OCI-LY3 (cell line): Measurements from ENCODE around the gene GIGYF1.

Experiments
- H2AFZ ChIP-seq: fragments of 200-600, 300-600 bp; shearing (Covaris generic); 2 replicates; pipeline ENCODE4 v1.6.0; 2014; ENCODE audit warnings: antibody characterized with exemption, low read depth, low read length
- H3K27ac ChIP-seq: fragments of 200-600, 300-600 bp; sonication (generic); 2 replicates; pipeline ENCODE4 v1.5.1; 2014; ENCODE audit warnings: mild to moderate bottlenecking, low read length, moderate library complexity, mixed read lengths
- H3K27me3 ChIP-seq: fragments of 200-600, 300-600 bp; sonication (generic); 2 replicates; pipeline ENCODE4 v1.6.1; 2014; ENCODE audit warnings: low read depth, low read length, mixed read lengths
- H3K36me3 ChIP-seq: fragments of 200-600, 300-600 bp; sonication (generic); replicated peaks from 2 replicates; pipeline ENCODE3; 2014; ENCODE audit warnings: low read depth, low read length, mixed read lengths
- H3K4me1 ChIP-seq: fragments of 300-600, 200-600 bp; sonication (generic); 2 replicates; pipeline ENCODE4 v1.6.1; 2014; ENCODE audit warnings: low read length, mixed read lengths
- H3K4me2 ChIP-seq: fragments of 200-600, 300-600 bp; sonication (generic); 2 replicates; pipeline ENCODE4 v1.6.1; 2014; ENCODE audit warnings: low read length, mixed read lengths
- H3K4me3 ChIP-seq: fragments of 300-600, 200-600 bp; sonication (generic); 2 replicates; pipeline ENCODE4 v1.5.1; 2014; ENCODE audit warnings: antibody characterized with exemption, mild to moderate bottlenecking, low read length, moderate library complexity
- H3K79me2 ChIP-seq: fragments of 300-600, 200-600 bp; shearing (Covaris generic); 2 replicates; pipeline ENCODE4 v1.6.1; 2014; ENCODE audit warnings: mild to moderate bottlenecking, low read length, mixed read lengths
- H3K9ac ChIP-seq: fragments of 300-600, 200-600 bp; shearing (Covaris generic); 2 replicates; pipeline ENCODE4 v1.6.0; 2014; ENCODE audit warnings: mild to moderate bottlenecking, low read length, moderate library complexity
- H3K9me3 ChIP-seq: fragments of 200-600, 300-600 bp; shearing (Covaris generic); 2 replicates; pipeline ENCODE4 v1.6.1; 2014; ENCODE audit warnings: low read length, mixed read lengths; ENCODE audit not compliant: insufficient read depth
- H4K20me1 ChIP-seq: fragments of 200-600, 300-600 bp; sonication (generic); 2 replicates; pipeline ENCODE4 v1.6.1; 2016; ENCODE audit warnings: low read length, mixed read lengths; ENCODE audit not compliant: insufficient read depth
- CTCF ChIP-seq: fragments of 200-600, 300-600 bp; sonication (generic); IDR thresholded peaks from 2 replicates; pipeline ENCODE4 v1.5.1; 2014; ENCODE audit warnings: antibody characterized with exemption, low read length, low read depth
- EZH2phosphoT487 ChIP-seq: fragments of 200-600 bp; shearing (Covaris generic); IDR thresholded peaks from 2 replicates; pipeline ENCODE4 v1.6.1; 2018; ENCODE audit warnings: antibody characterized with exemption, mixed run types, low read depth

The GIGYF1 gene

GRCh38 chr7:100691676-100692577 is 2.1 kb downstream of the GIGYF1 start:
- Histone ChIP-seq H3K9me3 (no peaks in the 10 kb centered on the region), H3K36me3 (peaks cover 17% of the 10 kb centered on the region), H4K20me1 (peaks cover 44% of the 10 kb centered on the region), H3K4me3 (peak overlapping the region; percentile 84), H3K79me2 (peaks cover 56% of the 10 kb centered on the region), H3K4me1 (peaks cover 34% of the 10 kb centered on the region), H3K27me3 (peaks cover 6% of the 10 kb centered on the region; the same call in 1 of the 2 replicates), H3K27ac (no peak overlapping the region), H3K9ac (no peak overlapping the region), H3K4me2 (peak overlapping the region; percentile 90), H2AFZ (no peak overlapping the region)
- TF ChIP-seq CTCF (peak; percentile 86), EZH2phosphoT487 (no peak)

DNA sequence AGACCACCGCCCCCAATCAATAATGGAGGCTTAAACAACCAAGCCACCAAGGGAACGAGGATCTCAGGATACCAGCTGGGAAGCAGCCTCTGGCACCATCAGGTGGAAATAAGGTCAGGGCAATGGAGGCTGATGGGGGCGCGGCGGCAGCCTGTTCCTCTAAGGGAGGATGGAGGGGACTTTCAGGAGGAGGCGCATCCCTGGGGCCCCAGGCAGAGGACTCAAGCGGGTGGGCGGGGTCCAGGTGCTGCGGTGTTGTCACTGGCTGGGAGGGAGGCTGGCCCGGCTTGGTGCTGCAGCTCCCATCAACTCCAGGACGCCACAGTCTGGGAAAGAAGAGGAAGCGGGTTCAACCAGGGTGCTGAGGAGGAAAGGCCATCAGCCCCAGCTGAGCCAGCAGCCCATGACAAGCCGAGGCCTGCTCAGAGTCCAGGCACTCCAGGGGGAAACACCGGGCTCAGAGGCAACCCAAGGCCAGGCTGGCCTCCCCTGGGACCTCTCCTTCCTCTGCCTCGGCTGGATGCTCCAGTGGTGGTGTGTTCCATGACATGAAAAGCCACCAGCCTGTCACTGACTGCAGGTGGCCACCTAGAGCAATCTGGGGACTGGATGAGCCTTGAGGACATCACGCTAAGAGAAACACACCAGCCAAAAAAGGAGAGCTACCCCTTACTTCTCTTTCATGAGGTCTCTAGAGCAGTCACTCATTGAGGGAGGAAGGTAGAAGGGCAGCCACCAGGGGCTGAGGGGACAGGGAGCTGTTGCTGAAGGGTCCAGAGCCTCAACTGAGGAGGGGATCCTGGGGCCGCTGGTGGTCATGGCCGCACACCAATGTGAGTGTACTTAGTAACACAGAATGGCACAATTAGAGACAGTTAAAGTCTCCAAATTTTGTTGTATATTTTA is 4.6 kb downstream of the GIGYF1 start:
- no peak overlapping the region for H3K4me3 ChIP-seq

DNA sequence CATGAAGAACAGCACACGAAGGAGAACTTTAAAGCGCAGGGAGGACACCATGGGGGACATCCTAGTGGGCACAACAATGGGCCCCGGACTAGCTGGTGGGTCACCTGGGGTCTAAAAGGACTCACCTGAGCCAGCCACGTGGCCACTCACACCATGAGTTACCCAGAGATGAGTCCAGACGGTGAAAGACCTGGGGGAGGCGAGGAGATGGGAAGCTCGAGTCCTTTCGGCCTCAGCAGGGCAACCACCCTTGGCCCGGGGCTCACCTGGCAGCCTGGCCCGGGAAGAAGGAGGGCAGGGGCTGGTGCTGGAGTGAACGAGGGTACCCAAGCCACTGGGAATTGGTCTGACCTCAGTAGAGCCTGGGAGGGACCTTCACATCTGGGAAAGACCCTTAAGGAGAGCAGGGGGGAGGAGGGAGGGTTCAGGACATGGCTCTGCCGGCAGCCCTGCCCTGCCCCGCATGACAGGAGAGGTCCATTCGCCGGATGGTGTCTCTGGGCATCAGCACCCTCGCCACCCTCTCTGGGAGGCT is 5.7 kb downstream of the GIGYF1 start:
- H4K20me1 ChIP-seq: peaks cover 44% of the 10 kb centered on the region
- peaks cover 17% of the 10 kb centered on the region for H3K4me1 ChIP-seq
- H3K9me3 ChIP-seq: no peaks in the 10 kb centered on the region
- H3K4me2 ChIP-seq: no peak overlapping the region
- no peaks in the 10 kb centered on the region for H3K27me3 ChIP-seq
- TF ChIP-seq EZH2phosphoT487 (no peak), CTCF (no peak)
- no peak overlapping the region for H3K4me3 ChIP-seq
- no peak overlapping the region for H2AFZ ChIP-seq
- H3K79me2 ChIP-seq: peaks cover 52% of the 10 kb centered on the region
- H3K36me3 ChIP-seq: peaks cover 31% of the 10 kb centered on the region
- H3K27ac ChIP-seq: no peak overlapping the region
- no peak overlapping the region for H3K9ac ChIP-seq

More for the DNA sequence above, 4.6 kb downstream of the GIGYF1 start:
- H3K4me1 ChIP-seq: peaks cover 18% of the 10 kb centered on the region
- no peak overlapping the region for H3K9ac ChIP-seq
- peaks cover 44% of the 10 kb centered on the region for H4K20me1 ChIP-seq
- no peak overlapping the region for H3K4me2 ChIP-seq
- no peaks in the 10 kb centered on the region for H3K9me3 ChIP-seq
- no peak overlapping the region for H3K27ac ChIP-seq
- H3K36me3 ChIP-seq: peaks cover 24% of the 10 kb centered on the region
- H2AFZ ChIP-seq: no peak overlapping the region
- TF ChIP-seq EZH2phosphoT487 (no peak), CTCF (no peak)
- H3K79me2 ChIP-seq: peaks cover 56% of the 10 kb centered on the region
- no peaks in the 10 kb centered on the region for H3K27me3 ChIP-seq
